ENCODE data around the gene AP1M1.

DNA sequence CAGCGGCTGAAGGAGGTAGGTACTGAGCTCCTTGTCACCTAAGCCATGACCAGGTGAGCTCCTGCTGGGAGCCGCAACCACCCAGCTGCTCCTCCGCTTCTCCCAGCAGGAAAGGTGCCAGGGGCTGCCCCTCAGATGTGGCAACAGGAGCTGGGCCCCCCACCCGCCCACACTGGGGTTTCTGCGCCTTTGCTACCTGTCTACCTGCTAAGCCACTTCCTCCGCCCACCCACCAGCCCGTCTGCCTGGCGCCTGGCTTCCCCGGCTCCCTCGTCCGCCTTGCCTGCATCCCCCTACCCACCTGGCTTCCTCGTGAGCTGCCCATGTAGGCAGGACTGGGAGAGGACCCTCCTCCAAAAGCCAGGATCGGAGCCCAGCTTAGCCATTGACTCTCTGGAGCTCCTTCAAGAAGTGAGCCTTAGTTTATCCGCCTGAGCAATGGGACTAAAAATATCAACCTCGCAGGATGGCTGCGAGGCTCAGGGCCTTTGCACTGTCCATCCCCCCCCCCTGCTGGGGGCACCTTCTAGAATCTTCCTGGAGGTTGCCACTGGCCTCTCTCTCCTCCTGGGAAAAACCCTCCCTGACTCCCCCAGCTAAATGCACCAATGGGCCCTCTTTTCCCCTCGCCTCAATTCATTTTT is 71.1 kb downstream of the AP1M1 start:
- TF ChIP-seq, protein P1, sequence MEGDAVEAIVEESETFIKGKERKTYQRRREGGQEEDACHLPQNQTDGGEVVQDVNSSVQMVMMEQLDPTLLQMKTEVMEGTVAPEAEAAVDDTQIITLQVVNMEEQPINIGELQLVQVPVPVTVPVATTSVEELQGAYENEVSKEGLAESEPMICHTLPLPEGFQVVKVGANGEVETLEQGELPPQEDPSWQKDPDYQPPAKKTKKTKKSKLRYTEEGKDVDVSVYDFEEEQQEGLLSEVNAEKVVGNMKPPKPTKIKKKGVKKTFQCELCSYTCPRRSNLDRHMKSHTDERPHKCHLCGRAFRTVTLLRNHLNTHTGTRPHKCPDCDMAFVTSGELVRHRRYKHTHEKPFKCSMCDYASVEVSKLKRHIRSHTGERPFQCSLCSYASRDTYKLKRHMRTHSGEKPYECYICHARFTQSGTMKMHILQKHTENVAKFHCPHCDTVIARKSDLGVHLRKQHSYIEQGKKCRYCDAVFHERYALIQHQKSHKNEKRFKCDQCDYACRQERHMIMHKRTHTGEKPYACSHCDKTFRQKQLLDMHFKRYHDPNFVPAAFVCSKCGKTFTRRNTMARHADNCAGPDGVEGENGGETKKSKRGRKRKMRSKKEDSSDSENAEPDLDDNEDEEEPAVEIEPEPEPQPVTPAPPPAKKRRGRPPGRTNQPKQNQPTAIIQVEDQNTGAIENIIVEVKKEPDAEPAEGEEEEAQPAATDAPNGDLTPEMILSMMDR (IDR thresholded peaks at IDR 0.05): no peak
- no peak for TF ChIP-seq POLR2A (IDR thresholded peaks at IDR 0.05)
